Muscle of leg (tissue), 16 donors: ENCODE results near the gene SEC14L5. TPM values are rescaled to one million over a fixed set of nuclear protein-coding genes. Genes with fewer than 3 reads are reported as not detected.

Experiments used
- DNase-seq: peaks from one replicate; pipeline ENCODE4 v3.0.0; 2013
- H3K27ac ChIP-seq: one replicate; pipeline ENCODE4 v1.5.1; 2013; ENCODE audit warnings: mild to moderate bottlenecking, low read length, control low read depth
- H3K27me3 ChIP-seq: one replicate; pipeline ENCODE4 v1.6.1; 2013; ENCODE audit warnings: low read length; ENCODE audit not compliant: control insufficient read depth, insufficient read depth
- H3K36me3 ChIP-seq: one replicate; pipeline ENCODE4 v1.6.1; 2013; ENCODE audit warnings: low read length; ENCODE audit not compliant: control insufficient read depth, insufficient read depth
- H3K4me1 ChIP-seq: one replicate; pipeline ENCODE4 v1.6.1; 2013; ENCODE audit warnings: low read length; ENCODE audit not compliant: control insufficient read depth, insufficient read depth
- H3K4me3 ChIP-seq: one replicate; pipeline ENCODE4 v1.5.1; 2013; ENCODE audit warnings: low read length, control low read depth
- H3K9me3 ChIP-seq: replicated peaks from 2 replicates; pipeline ENCODE4 v1.6.1; 2013; ENCODE audit warnings: low read depth, low read length; ENCODE audit not compliant: control insufficient read depth
- WGBS: methylation state at CpG from one replicate; pipeline ENCODE4 v1.1.5; 2013; ENCODE audit warnings: missing lambda C conversion rate; ENCODE audit not compliant: insufficient coverage; 5-methylcytosine and 5-hydroxymethylcytosine counted together
- long read RNA-seq, 11 donors: transcript quantifications; one replicate each; lab custom pipeline, GENCODE V29; 2026
- polyA plus RNA-seq, 8 donors: library from polyadenylated mRNA; unstranded; fragments of 120-200 nt; gene quantifications; one replicate each; pipeline versions ENCODE4 v1.2.1 to v1.2.3, GENCODE V29; 2013; ENCODE audit warnings: inconsistent platforms in 1 of 8, low replicate concordance in 1 of 8; ENCODE audit not compliant: insufficient read length in 8 of 8, insufficient read depth in 1 of 8
- total RNA-seq: library from RNA; stranded (reverse); fragments of 120-200 nt; gene quantifications from one replicate; pipeline ENCODE4 v1.2.4, GENCODE V29; 2013

The SEC14L5 gene
- total RNA-seq, result 0.40 TPM
- under 1 TPM; 0.55 to 1.00 (median 0.85) TPM for polyA plus RNA-seq
- long read RNA-seq, donor 1, result 0 reads
- long read RNA-seq, donor 2, result 0 reads
- long read RNA-seq, donor 3, result 0 reads
- long read RNA-seq, donor 4, result 0 reads
- long read RNA-seq, donor 5, result 0 reads
- long read RNA-seq, donor 6, full-length matches to known transcripts, result 1 of 1 reads
- long read RNA-seq, donor 6, partial matches to known transcripts, result 0 of 1 reads
- long read RNA-seq, donor 6, other reads (novel, unspliced or antisense), result 0 of 1 reads
- long read RNA-seq, donor 7, result 0 reads
- long read RNA-seq, donor 8, result 0 reads
- long read RNA-seq, donor 9, result 0 reads
- long read RNA-seq, donor 10, result 0 reads
- long read RNA-seq, donor 11, result 0 reads

DNA sequence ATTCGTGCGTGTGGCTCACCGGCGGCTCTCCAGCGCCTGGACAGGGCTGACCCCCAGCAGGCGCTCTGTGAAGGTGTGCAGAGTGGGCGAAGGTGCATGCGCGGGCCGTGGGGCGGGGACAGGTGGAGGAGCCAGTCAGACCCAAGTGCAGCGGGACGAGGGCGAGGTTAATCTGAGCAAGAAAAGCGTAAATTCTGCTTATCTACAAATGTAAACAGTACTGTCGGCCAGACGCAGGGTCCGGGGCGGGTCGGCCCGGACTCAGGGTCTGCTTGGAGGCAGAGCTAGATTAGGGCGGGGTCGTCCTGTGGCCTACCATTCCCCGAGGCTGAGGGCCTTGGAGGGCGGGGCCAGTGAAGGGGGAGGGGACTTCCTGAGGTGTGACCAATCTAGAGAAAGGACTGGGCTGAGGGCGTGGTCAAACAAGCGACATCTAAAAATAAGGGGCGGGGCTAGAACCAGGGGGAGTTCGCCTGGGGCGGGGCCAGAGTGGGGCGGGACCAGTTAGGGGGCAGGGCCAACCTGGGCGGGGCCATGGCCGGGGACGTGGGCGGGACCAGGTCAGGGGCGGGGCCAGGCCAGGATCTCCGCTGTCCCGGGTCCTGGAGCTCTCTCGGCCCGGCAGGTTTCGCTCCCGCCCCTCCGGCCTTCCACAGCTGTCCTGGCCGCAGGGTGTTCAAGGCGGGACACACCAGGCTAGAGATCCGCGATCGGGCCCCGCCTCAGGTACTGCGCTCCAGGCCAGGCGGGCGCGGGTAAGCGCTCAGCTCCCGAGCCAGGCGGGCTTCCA lies at the start of gene SEC14L5:
SEC14L5 (plus strand) TSS at position 611 of the 790 bp plus-strand sequence. CDS start 994 bp downstream, outside the sequence.
- Histone ChIP-seq H3K4me1 (peaks cover 16% of the 10 kb centered on the region), H3K36me3 (no peaks in the 10 kb centered on the region), H3K27ac (no peak within 1 kb of the TSS), H3K27me3 (peaks cover 19% of the 10 kb centered on the region), H3K9me3 (no peaks in the 10 kb centered on the region), H3K4me3 (peak within 1 kb of the TSS; percentile 41)
- under 1% methylated on average over 56 of the region's 56 CpGs for WGBS
- peak; percentile 96 for DNase-seq

GRCh38 chr16:4908854-4909401 lies 49.2 kb upstream of the SEC14L5 start:
- H3K9me3 ChIP-seq, result no peaks in the 10 kb centered on the region
- WGBS, result 79% methylated on average over 2 of the region's 5 CpGs
- H3K36me3 ChIP-seq, result no peaks in the 10 kb centered on the region
- no peak overlapping the region for H3K27ac ChIP-seq
- no peak for DNase-seq
- H3K4me3 ChIP-seq, result no peak overlapping the region
- H3K4me1 ChIP-seq, result peaks cover 2% of the 10 kb centered on the region
- peaks cover 6% of the 10 kb centered on the region for H3K27me3 ChIP-seq

- H3K27ac ChIP-seq, result no peak overlapping the region
- no peaks in the 10 kb centered on the region for H3K36me3 ChIP-seq
- H3K4me3 ChIP-seq, result no peak overlapping the region
- no peak for DNase-seq
- no peaks in the 10 kb centered on the region for H3K9me3 ChIP-seq
- WGBS, result no CpG with 5 or more reads among the region's 7 CpGs
- peaks cover 2% of the 10 kb centered on the region for H3K4me1 ChIP-seq
- H3K27me3 ChIP-seq, result no peaks in the 10 kb centered on the region
Observed at GRCh38 chr16:4909825-4910224, 48.3 kb upstream of the SEC14L5 start.

DNA sequence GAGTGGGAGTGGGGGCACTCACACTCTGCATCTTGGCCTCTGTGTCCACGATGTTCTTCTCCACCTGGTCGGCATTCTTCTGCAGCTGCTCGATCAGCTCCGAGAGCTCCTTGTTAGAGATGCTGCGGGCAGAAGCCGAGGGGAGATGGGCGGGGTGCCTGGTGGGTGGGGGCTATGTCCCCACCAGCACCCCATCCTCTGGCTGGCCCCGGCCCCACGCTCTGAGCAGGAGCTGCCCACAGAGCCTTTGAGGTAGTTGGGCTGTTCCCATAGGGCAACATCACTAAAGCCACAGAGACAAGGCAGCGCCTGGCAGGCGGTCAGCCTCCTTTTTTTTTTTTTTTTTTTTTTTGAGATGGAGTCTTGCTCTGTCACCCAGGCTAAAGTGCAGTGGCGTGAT lies 47.3 kb upstream of the SEC14L5 start:
- Histone ChIP-seq H3K4me3 (no peak overlapping the region), H3K27ac (no peak overlapping the region), H3K36me3 (no peaks in the 10 kb centered on the region), H3K27me3 (no peaks in the 10 kb centered on the region), H3K4me1 (peaks cover 2% of the 10 kb centered on the region), H3K9me3 (no peaks in the 10 kb centered on the region)
- no peak for DNase-seq
- WGBS, result no CpG with 5 or more reads among the region's 12 CpGs

- no peaks in the 10 kb centered on the region for H3K36me3 ChIP-seq
- no peak overlapping the region for H3K27ac ChIP-seq
- no peak for DNase-seq
- H3K4me3 ChIP-seq, result no peak overlapping the region
- WGBS, result 64% methylated on average over 5 of the region's 6 CpGs
- no peaks in the 10 kb centered on the region for H3K9me3 ChIP-seq
- no peaks in the 10 kb centered on the region for H3K27me3 ChIP-seq
- peaks cover 2% of the 10 kb centered on the region for H3K4me1 ChIP-seq
Observed at GRCh38 chr16:4911970-4912386, 46.2 kb upstream of the SEC14L5 start.

DNA sequence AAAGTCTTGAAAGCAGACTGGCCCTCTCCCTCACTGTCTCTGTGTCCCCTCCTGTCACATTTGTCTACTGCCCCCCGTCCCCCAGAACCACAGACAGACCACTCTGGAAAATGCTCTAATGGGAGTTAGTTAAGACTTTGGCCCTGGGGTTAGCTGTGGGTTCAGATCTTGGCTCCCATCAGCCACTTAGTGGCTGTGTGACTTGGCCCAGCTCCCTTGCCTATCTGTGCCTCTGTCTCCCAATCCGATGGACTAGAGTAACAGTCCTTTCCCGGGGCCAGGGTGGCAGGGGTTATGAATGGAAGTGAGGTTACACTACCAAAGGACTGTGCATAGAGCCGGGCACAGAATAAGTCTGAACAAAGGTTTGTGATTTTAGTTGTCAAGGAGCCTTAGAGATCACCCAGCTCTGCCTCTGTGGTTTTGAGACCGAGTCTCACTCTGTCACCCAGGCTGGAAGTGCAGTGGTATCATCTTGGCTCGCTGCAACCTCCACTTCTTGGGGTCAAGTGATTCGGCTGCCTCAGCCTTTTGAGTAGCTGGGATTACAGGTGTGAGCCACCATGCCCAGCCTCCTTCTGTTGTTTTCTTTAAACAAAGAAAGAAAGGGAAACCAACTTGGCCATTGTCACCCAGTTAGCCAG lies 44.9 kb upstream of the SEC14L5 start:
- Histone ChIP-seq H3K4me3 (no peak overlapping the region), H3K9me3 (no peaks in the 10 kb centered on the region), H3K27me3 (no peaks in the 10 kb centered on the region), H3K36me3 (no peaks in the 10 kb centered on the region), H3K4me1 (peaks cover 2% of the 10 kb centered on the region), H3K27ac (no peak overlapping the region)
- WGBS, result 81% methylated on average over 4 of the region's 7 CpGs
- DNase-seq, result no peak

DNA sequence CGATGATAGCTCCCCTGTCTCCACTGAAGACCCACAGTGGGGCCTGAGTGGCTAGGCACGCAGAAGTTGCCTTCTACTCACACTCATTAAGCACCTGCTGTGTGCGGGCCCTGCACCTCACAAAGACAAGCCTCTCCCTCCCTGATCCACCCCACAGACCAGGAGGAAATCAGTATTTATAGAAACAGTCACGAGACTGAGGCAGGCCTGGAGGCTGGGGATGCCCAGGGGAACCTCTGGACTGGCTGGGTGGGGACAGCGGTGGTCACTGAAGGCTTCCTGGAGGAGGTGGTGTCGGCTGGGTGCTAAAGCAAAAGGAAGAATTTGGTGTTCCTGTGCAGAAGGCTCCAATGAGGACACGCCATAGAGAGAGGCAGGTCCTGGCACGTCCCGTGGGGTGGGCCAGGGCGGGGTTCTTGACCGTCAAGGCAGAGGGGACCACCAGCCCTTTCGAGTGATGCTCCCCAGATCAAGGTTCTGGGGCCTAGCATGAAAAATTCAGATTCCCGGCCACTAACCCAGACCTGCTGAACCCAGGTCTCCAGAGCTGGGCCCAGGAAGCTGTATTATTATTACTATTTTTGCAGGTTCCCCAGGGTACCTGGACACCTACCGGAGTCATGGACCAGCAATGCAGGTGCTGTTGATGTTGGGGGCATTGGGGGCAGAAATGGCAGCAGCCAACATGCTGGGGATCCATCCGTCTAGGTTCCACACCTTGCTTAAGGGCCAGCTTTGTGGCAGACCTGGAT lies 44.2 kb upstream of the SEC14L5 start:
- WGBS, result 95% methylated on average over 13 of the region's 15 CpGs
- no peak for DNase-seq

GRCh38 chr16:4914528-4915225 lies 43.5 kb upstream of the SEC14L5 start:
- Histone ChIP-seq H3K27ac (no peak overlapping the region), H3K36me3 (no peaks in the 10 kb centered on the region), H3K27me3 (peaks cover 5% of the 10 kb centered on the region), H3K9me3 (no peaks in the 10 kb centered on the region), H3K4me1 (no peaks in the 10 kb centered on the region), H3K4me3 (no peak overlapping the region)
- 90% methylated on average over 3 of the region's 7 CpGs for WGBS
- no peak for DNase-seq

More for the DNA sequence above, 44.2 kb upstream of the SEC14L5 start:
- no peak overlapping the region for H3K4me3 ChIP-seq
- H3K36me3 ChIP-seq, result no peaks in the 10 kb centered on the region
- peaks cover under 1% of the 10 kb centered on the region for H3K4me1 ChIP-seq
- no peaks in the 10 kb centered on the region for H3K9me3 ChIP-seq
- H3K27ac ChIP-seq, result no peak overlapping the region
- peaks cover 3% of the 10 kb centered on the region for H3K27me3 ChIP-seq

GRCh38 chr16:4915226-4915761 lies 42.8 kb upstream of the SEC14L5 start:
- Histone ChIP-seq H3K4me3 (no peak overlapping the region), H3K27ac (no peak overlapping the region), H3K36me3 (no peaks in the 10 kb centered on the region), H3K27me3 (peaks cover 5% of the 10 kb centered on the region), H3K9me3 (no peaks in the 10 kb centered on the region), H3K4me1 (no peaks in the 10 kb centered on the region)
- 58% methylated on average over 4 of the region's 11 CpGs for WGBS
- no peak for DNase-seq
